ENCODE results near the gene DMRTA2. TPM values are rescaled to one million over a fixed set of nuclear protein-coding genes. Genes with fewer than 3 reads are reported as not detected.

Gene DMRTA2
- total and polyA plus RNA-seq, 2 donors from 2014 or later: not detected

- no peak for FAIRE-seq
- no peak overlapping the region for H3K9ac ChIP-seq (ENCODE audit: low read length in 3 of 3)
- TF ChIP-seq CTCF (IDR thresholded peaks at IDR 0.05; ENCODE audit: borderline replicate concordance, extremely low read depth, insufficient read depth): no peak
These were observed 35.3 kb upstream of the DMRTA2 start for GRCh38 chr1:50458507-50458906.

GRCh38 chr1:50454911-50455310, 31.7 kb upstream of the DMRTA2 start:
- no peak for TF ChIP-seq CTCF (IDR thresholded peaks at IDR 0.05; ENCODE audit: borderline replicate concordance, extremely low read depth, insufficient read depth)
- H3K36me3 ChIP-seq (ENCODE audit: control insufficient read depth in 2 of 3, insufficient read depth in 3 of 3, low read length in 3 of 3): peaks cover 0 to 4% (median 0%) of the 10 kb centered on the region in 3 donors
- no peaks in the 10 kb centered on the region for H3K27me3 ChIP-seq (ENCODE audit: control insufficient read depth, insufficient read depth, low read length)
- no peak overlapping the region for H3K9ac ChIP-seq (ENCODE audit: low read length in 3 of 3)
- H3K4me3 ChIP-seq (ENCODE audit: low read length in 3 of 3): no peak overlapping the region
- FAIRE-seq (no peak), DNase-seq (no peak)
- H3K27ac ChIP-seq (ENCODE audit: low read depth in 2 of 2, low read length in 2 of 2): no peak overlapping the region
- no peaks in the 10 kb centered on the region for H3K4me1 ChIP-seq (ENCODE audit: control insufficient read depth in 2 of 3, insufficient read depth in 2 of 3, low read depth in 1 of 3, low read length in 3 of 3)
- intact Hi-C loops (cut with DNase I): no loop called here
- no peaks in the 10 kb centered on the region for H3K9me3 ChIP-seq (ENCODE audit: control insufficient read depth in 2 of 3, insufficient read depth in 1 of 3, low read length in 3 of 3)

More at GRCh38 chr1:50458507-50458906, 35.3 kb upstream of the DMRTA2 start:
- DNase-seq: no peak
- H3K27me3 ChIP-seq (ENCODE audit: control insufficient read depth, insufficient read depth, low read length): no peaks in the 10 kb centered on the region
- no peaks in the 10 kb centered on the region for H3K4me1 ChIP-seq (ENCODE audit: control insufficient read depth in 2 of 3, insufficient read depth in 2 of 3, low read depth in 1 of 3, low read length in 3 of 3)
- peaks cover 0 to 3% (median 0%) of the 10 kb centered on the region in 3 donors for H3K36me3 ChIP-seq (ENCODE audit: control insufficient read depth in 2 of 3, insufficient read depth in 3 of 3, low read length in 3 of 3)
- no peaks in the 10 kb centered on the region for H3K9me3 ChIP-seq (ENCODE audit: control insufficient read depth in 2 of 3, insufficient read depth in 1 of 3, low read length in 3 of 3)
- intact Hi-C loops (cut with DNase I): no loop called here
- H3K27ac ChIP-seq (ENCODE audit: low read depth in 2 of 2, low read length in 2 of 2): no peak overlapping the region
- H3K4me3 ChIP-seq (ENCODE audit: low read length in 3 of 3): no peak overlapping the region

GRCh38 chr1:50453266-50453665, 30.0 kb upstream of the DMRTA2 start:
- no peak for FAIRE-seq
- intact Hi-C loops (cut with DNase I): no loop called here

More at GRCh38 chr1:50453266-50453665, 30.0 kb upstream of the DMRTA2 start:
- H3K4me3 ChIP-seq (ENCODE audit: low read length in 3 of 3): no peak overlapping the region
- H3K9ac ChIP-seq (ENCODE audit: low read length in 3 of 3): no peak overlapping the region
- H3K36me3 ChIP-seq (ENCODE audit: control insufficient read depth in 2 of 3, insufficient read depth in 3 of 3, low read length in 3 of 3): peaks cover 0 to 4% (median 0%) of the 10 kb centered on the region in 3 donors
- H3K4me1 ChIP-seq (ENCODE audit: control insufficient read depth in 2 of 3, insufficient read depth in 2 of 3, low read depth in 1 of 3, low read length in 3 of 3): no peaks in the 10 kb centered on the region
- no peaks in the 10 kb centered on the region for H3K9me3 ChIP-seq (ENCODE audit: control insufficient read depth in 2 of 3, insufficient read depth in 1 of 3, low read length in 3 of 3)
- no peak for TF ChIP-seq CTCF (IDR thresholded peaks at IDR 0.05; ENCODE audit: borderline replicate concordance, extremely low read depth, insufficient read depth)
- no peaks in the 10 kb centered on the region for H3K27me3 ChIP-seq (ENCODE audit: control insufficient read depth, insufficient read depth, low read length)
- no peak overlapping the region for H3K27ac ChIP-seq (ENCODE audit: low read depth in 2 of 2, low read length in 2 of 2)
- DNase-seq: no peak

All from kidney (tissue), 14 donors.